MM.1S (cell line): ENCODE measurements around the gene FFAR2.

Source experiments
- DNase-seq: peaks from one replicate; pipeline ENCODE4 v3.0.0-alpha.2; 2015
- H2AFZ ChIP-seq: fragments of 300-600 bp; sonication (generic); 2 replicates; pipeline ENCODE4 v1.6.0; 2016; ENCODE audit warnings: antibody characterized with exemption, low read length
- H3F3A ChIP-seq: fragments of 300-600 bp; sonication (generic); 2 replicates; pipeline ENCODE4 v1.6.1; 2016; ENCODE audit warnings: mild to moderate bottlenecking, antibody characterized with exemption, low read length, moderate library complexity, mixed read lengths; ENCODE audit not compliant: insufficient read depth
- H3K27ac ChIP-seq: fragments of 300-600 bp; sonication (generic); 2 replicates; pipeline ENCODE4 v1.5.1; 2016; ENCODE audit warnings: mild to moderate bottlenecking, low read length
- H3K27me3 ChIP-seq: fragments of 300-600 bp; sonication (generic); replicated peaks from 2 replicates; pipeline ENCODE4 v1.6.0; 2016; ENCODE audit warnings: low read length; ENCODE audit not compliant: insufficient read depth
- H3K36me3 ChIP-seq: fragments of 300-600 bp; sonication (generic); replicated peaks from 2 replicates; pipeline ENCODE4 v1.6.1; 2016; ENCODE audit warnings: mild to moderate bottlenecking, low read length, mixed read lengths; ENCODE audit not compliant: insufficient read depth
- H3K4me1 ChIP-seq: fragments of 300-600 bp; sonication (generic); 2 replicates; pipeline ENCODE4 v1.6.1; 2016; ENCODE audit warnings: low read length, mixed read lengths
- H3K4me2 ChIP-seq: fragments of 300-600 bp; sonication (generic); 2 replicates; pipeline ENCODE4 v1.6.0; 2016; ENCODE audit warnings: low read depth, low read length
- H3K4me3 ChIP-seq: fragments of 300-600 bp; sonication (generic); 2 replicates; pipeline ENCODE4 v1.5.1; 2016; ENCODE audit warnings: low read length, mixed read lengths
- H3K79me2 ChIP-seq: fragments of 300-600 bp; sonication (generic); 2 replicates; pipeline ENCODE4 v1.6.1; 2016; ENCODE audit warnings: mixed run types, low read length, mixed read lengths
- H3K9ac ChIP-seq: fragments of 300-600 bp; sonication (generic); 2 replicates; pipeline ENCODE4 v1.6.1; 2016; ENCODE audit warnings: low read length, mixed read lengths
- H3K9me2 ChIP-seq: fragments of 300-600 bp; sonication (generic); replicated peaks from 2 replicates; pipeline ENCODE4 v1.6.1; 2016; ENCODE audit warnings: mild to moderate bottlenecking, low read length, mixed read lengths; ENCODE audit not compliant: insufficient read depth
- H3K9me3 ChIP-seq: fragments of 300-600 bp; sonication (generic); replicated peaks from 2 replicates; pipeline ENCODE4 v1.6.1; 2016; ENCODE audit warnings: mild to moderate bottlenecking, low read length, mixed read lengths; ENCODE audit not compliant: insufficient read depth
- H4K20me1 ChIP-seq: fragments of 300-600 bp; sonication (generic); 2 replicates; pipeline ENCODE4 v1.6.1; 2016; ENCODE audit warnings: mild to moderate bottlenecking, low read length, moderate library complexity, mixed read lengths; ENCODE audit not compliant: insufficient read depth
- CTCF ChIP-seq: fragments of 300-600 bp; sonication (generic); IDR thresholded peaks from 2 replicates; pipeline ENCODE4 v1.5.1; 2016; ENCODE audit warnings: antibody characterized with exemption, low read length, mixed read lengths
- EZH2 ChIP-seq: fragments of 300-600 bp; sonication (generic); optimal IDR thresholded peaks from 2 replicates; pipeline ENCODE3; 2017; ENCODE audit warnings: low read depth, mild to moderate bottlenecking, antibody characterized with exemption, low read length, mixed read lengths
- EZH2phosphoT487 ChIP-seq: fragments of 300-600 bp; sonication (generic); IDR thresholded peaks from 2 replicates; pipeline ENCODE4 v1.6.1; 2018; ENCODE audit warnings: antibody characterized with exemption, low read length

FFAR2 gene

GRCh38 chr19:35425682-35426081 is 22.4 kb upstream of the FFAR2 start:
- DNase-seq: no peak
- H3K36me3 ChIP-seq: no peaks in the 10 kb centered on the region

GRCh38 chr19:35427187-35427586 is 20.9 kb upstream of the FFAR2 start:
- H3K79me2 ChIP-seq: no peaks in the 10 kb centered on the region
- no peaks in the 10 kb centered on the region for H3K9me3 ChIP-seq
- H3K9me2 ChIP-seq: no peaks in the 10 kb centered on the region
- H3K9ac ChIP-seq: no peak overlapping the region
- no peaks in the 10 kb centered on the region for H3K36me3 ChIP-seq
- no peak overlapping the region for H2AFZ ChIP-seq
- H3K27ac ChIP-seq: no peak overlapping the region
- no peak overlapping the region for H3K4me3 ChIP-seq
- H4K20me1 ChIP-seq: no peaks in the 10 kb centered on the region
- H3F3A ChIP-seq: no peaks in the 10 kb centered on the region
- TF ChIP-seq CTCF: no peak
- no peak for TF ChIP-seq EZH2phosphoT487
- TF ChIP-seq EZH2: no peak
- peaks cover 4% of the 10 kb centered on the region; the same call in 1 of the 2 replicates for H3K27me3 ChIP-seq
- no peak for DNase-seq
- H3K4me2 ChIP-seq: no peak overlapping the region
- H3K4me1 ChIP-seq: peaks cover 17% of the 10 kb centered on the region

More at GRCh38 chr19:35425682-35426081, 22.4 kb upstream of the FFAR2 start:
- H2AFZ ChIP-seq: no peak overlapping the region
- TF ChIP-seq EZH2: no peak
- TF ChIP-seq CTCF: no peak
- TF ChIP-seq EZH2phosphoT487: no peak
- H3K27me3 ChIP-seq: peaks cover 4% of the 10 kb centered on the region; the same call in 1 of the 2 replicates
- no peaks in the 10 kb centered on the region for H3F3A ChIP-seq
- no peaks in the 10 kb centered on the region for H3K9me2 ChIP-seq
- no peaks in the 10 kb centered on the region for H3K9me3 ChIP-seq
- peaks cover 7% of the 10 kb centered on the region; the same call in 1 of the 2 replicates for H3K4me1 ChIP-seq
- H3K4me3 ChIP-seq: no peak overlapping the region
- H4K20me1 ChIP-seq: no peaks in the 10 kb centered on the region
- H3K27ac ChIP-seq: no peak overlapping the region
- no peak overlapping the region for H3K9ac ChIP-seq
- no peaks in the 10 kb centered on the region for H3K79me2 ChIP-seq
- no peak overlapping the region for H3K4me2 ChIP-seq

GRCh38 chr19:35429698-35430408 is 18.2 kb upstream of the FFAR2 start:
- Histone ChIP-seq H3K27me3 (peaks cover 4% of the 10 kb centered on the region; the same call in 1 of the 2 replicates), H3F3A (no peaks in the 10 kb centered on the region), H3K79me2 (no peaks in the 10 kb centered on the region), H3K4me2 (no peak overlapping the region), H3K27ac (no peak overlapping the region), H3K36me3 (no peaks in the 10 kb centered on the region), H3K4me3 (no peak overlapping the region), H4K20me1 (no peaks in the 10 kb centered on the region), H3K9me2 (no peaks in the 10 kb centered on the region), H3K9ac (no peak overlapping the region), H2AFZ (no peak overlapping the region), H3K4me1 (peaks cover 17% of the 10 kb centered on the region), H3K9me3 (no peaks in the 10 kb centered on the region)
- TF ChIP-seq CTCF (no peak), EZH2 (no peak), EZH2phosphoT487 (no peak)
- DNase-seq: no peak
